ENCODE data around the gene SETD7. TPM values are rescaled to one million over a fixed set of nuclear protein-coding genes. Genes with fewer than 3 reads are reported as not detected.

SETD7 gene
- polyA plus RNA-seq, 1 donor from 2014 or later = 12.0 TPM

DNA sequence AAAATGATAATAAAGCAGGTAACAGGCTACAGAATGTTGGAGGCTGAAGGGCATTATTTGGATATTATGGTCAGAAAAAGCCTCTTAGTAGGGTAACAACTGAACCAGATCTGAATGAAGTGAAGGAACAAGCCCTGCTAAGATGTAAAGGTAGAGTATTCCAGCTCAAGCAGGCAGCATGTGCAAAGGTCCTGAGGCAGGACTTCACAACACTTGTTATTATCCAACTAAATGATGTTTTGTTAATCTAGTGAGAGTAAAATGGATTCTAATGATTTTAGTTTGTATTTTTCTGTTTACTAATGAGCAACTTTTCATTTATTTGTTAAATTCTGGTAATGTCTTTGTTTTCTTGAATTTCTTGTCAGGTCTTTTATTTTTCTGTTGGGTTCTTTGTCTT lies 66.4 kb downstream of the SETD7 start:
- no peaks in the 10 kb centered on the region for H4K20me1 ChIP-seq (ENCODE audit: insufficient read depth)
- TF ChIP-seq EP300 (conservative IDR thresholded peaks at IDR 0.05; ENCODE audit: poor library complexity, severe bottlenecking) = no peak
- TF ChIP-seq, protein P1, sequence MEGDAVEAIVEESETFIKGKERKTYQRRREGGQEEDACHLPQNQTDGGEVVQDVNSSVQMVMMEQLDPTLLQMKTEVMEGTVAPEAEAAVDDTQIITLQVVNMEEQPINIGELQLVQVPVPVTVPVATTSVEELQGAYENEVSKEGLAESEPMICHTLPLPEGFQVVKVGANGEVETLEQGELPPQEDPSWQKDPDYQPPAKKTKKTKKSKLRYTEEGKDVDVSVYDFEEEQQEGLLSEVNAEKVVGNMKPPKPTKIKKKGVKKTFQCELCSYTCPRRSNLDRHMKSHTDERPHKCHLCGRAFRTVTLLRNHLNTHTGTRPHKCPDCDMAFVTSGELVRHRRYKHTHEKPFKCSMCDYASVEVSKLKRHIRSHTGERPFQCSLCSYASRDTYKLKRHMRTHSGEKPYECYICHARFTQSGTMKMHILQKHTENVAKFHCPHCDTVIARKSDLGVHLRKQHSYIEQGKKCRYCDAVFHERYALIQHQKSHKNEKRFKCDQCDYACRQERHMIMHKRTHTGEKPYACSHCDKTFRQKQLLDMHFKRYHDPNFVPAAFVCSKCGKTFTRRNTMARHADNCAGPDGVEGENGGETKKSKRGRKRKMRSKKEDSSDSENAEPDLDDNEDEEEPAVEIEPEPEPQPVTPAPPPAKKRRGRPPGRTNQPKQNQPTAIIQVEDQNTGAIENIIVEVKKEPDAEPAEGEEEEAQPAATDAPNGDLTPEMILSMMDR (IDR thresholded peaks at IDR 0.05; ENCODE audit: poor library complexity, severe bottlenecking) = no peak
- TF ChIP-seq MXI1 (conservative IDR thresholded peaks at IDR 0.05; ENCODE audit: poor library complexity, severe bottlenecking) = no peak
- TF ChIP-seq, protein P2, sequence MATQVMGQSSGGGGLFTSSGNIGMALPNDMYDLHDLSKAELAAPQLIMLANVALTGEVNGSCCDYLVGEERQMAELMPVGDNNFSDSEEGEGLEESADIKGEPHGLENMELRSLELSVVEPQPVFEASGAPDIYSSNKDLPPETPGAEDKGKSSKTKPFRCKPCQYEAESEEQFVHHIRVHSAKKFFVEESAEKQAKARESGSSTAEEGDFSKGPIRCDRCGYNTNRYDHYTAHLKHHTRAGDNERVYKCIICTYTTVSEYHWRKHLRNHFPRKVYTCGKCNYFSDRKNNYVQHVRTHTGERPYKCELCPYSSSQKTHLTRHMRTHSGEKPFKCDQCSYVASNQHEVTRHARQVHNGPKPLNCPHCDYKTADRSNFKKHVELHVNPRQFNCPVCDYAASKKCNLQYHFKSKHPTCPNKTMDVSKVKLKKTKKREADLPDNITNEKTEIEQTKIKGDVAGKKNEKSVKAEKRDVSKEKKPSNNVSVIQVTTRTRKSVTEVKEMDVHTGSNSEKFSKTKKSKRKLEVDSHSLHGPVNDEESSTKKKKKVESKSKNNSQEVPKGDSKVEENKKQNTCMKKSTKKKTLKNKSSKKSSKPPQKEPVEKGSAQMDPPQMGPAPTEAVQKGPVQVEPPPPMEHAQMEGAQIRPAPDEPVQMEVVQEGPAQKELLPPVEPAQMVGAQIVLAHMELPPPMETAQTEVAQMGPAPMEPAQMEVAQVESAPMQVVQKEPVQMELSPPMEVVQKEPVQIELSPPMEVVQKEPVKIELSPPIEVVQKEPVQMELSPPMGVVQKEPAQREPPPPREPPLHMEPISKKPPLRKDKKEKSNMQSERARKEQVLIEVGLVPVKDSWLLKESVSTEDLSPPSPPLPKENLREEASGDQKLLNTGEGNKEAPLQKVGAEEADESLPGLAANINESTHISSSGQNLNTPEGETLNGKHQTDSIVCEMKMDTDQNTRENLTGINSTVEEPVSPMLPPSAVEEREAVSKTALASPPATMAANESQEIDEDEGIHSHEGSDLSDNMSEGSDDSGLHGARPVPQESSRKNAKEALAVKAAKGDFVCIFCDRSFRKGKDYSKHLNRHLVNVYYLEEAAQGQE (IDR thresholded peaks at IDR 0.05; ENCODE audit: borderline replicate concordance) = no peak
- TF ChIP-seq TAF1 (IDR thresholded peaks at IDR 0.05; ENCODE audit: low read depth) = no peak
- no peak for TF ChIP-seq EZH2 (IDR thresholded peaks at IDR 0.05; ENCODE audit: borderline replicate concordance, insufficient read depth, low read length, poor library complexity, severe bottlenecking)
- TF ChIP-seq SMC3 (conservative IDR thresholded peaks at IDR 0.05; ENCODE audit: poor library complexity) = no peak
- no peak for TF ChIP-seq RAD21 (conservative IDR thresholded peaks at IDR 0.05)
- no peak for TF ChIP-seq POLR2AphosphoS5 (IDR thresholded peaks at IDR 0.05)
- no peak overlapping the region for H3K4me3 ChIP-seq (ENCODE audit: low read length)
- no peaks in the 10 kb centered on the region for H3K27me3 ChIP-seq (ENCODE audit: insufficient read depth, low read depth, low read length)
- H3K79me2 ChIP-seq (replicated peaks; ENCODE audit: insufficient read depth, low read length) = no peaks in the 10 kb centered on the region
- no peak overlapping the region for H2AFZ ChIP-seq (ENCODE audit: low read depth, low read length)
- no peaks in the 10 kb centered on the region for H3K9me2 ChIP-seq (ENCODE audit: insufficient read depth, low read length)
- no peaks in the 10 kb centered on the region for H3F3A ChIP-seq (ENCODE audit: insufficient read depth, low read length, poor library complexity, severe bottlenecking)
- H3K9me3 ChIP-seq (ENCODE audit: low read length) = no peaks in the 10 kb centered on the region
- no peak overlapping the region for H3K27ac ChIP-seq (ENCODE audit: low read length)
- H3K36me3 ChIP-seq (ENCODE audit: insufficient read depth, low read length) = no peaks in the 10 kb centered on the region
- no peak overlapping the region for H3K9ac ChIP-seq (ENCODE audit: low read length)
- H3K4me2 ChIP-seq (ENCODE audit: low read length) = no peak overlapping the region

DNA sequence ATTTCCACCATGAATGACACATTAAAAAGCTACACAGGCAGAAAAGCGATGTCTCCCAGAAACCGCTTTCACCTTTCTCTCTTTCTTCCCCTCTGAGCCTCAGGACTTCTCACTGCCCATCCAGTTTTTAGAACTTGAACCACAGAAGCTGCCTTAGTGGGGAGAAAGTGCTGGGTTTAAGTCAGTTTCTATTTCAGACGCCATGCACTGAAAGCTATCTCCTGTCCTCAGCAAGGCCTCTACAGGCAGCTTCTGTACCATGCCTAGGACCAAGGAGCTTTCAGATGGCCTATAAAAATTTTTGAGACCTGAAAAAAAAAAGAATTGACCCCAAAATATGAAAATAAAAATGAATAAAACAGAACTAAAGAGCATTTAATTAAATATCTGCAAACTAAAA lies 67.6 kb downstream of the SETD7 start:
- Histone ChIP-seq H3K4me2 (ENCODE audit: low read length) (no peak overlapping the region), H3K9me2 (ENCODE audit: insufficient read depth, low read length) (no peaks in the 10 kb centered on the region), H3K79me2 (replicated peaks; ENCODE audit: insufficient read depth, low read length) (no peaks in the 10 kb centered on the region), H3K27me3 (ENCODE audit: insufficient read depth, low read depth, low read length) (no peaks in the 10 kb centered on the region), H3F3A (ENCODE audit: insufficient read depth, low read length, poor library complexity, severe bottlenecking) (no peaks in the 10 kb centered on the region), H3K9ac (ENCODE audit: low read length) (no peak overlapping the region), H3K36me3 (ENCODE audit: insufficient read depth, low read length) (no peaks in the 10 kb centered on the region), H4K20me1 (ENCODE audit: insufficient read depth) (no peaks in the 10 kb centered on the region), H3K4me3 (ENCODE audit: low read length) (no peak overlapping the region), H3K27ac (ENCODE audit: low read length) (no peak overlapping the region), H2AFZ (ENCODE audit: low read depth, low read length) (no peak overlapping the region), H3K9me3 (ENCODE audit: low read length) (no peaks in the 10 kb centered on the region)
- TF ChIP-seq, protein P1 (IDR thresholded peaks at IDR 0.05; ENCODE audit: poor library complexity, severe bottlenecking) = no peak
- TF ChIP-seq SMC3 (conservative IDR thresholded peaks at IDR 0.05; ENCODE audit: poor library complexity) (no peak), EZH2 (IDR thresholded peaks at IDR 0.05; ENCODE audit: borderline replicate concordance, insufficient read depth, low read length, poor library complexity, severe bottlenecking) (no peak), EP300 (conservative IDR thresholded peaks at IDR 0.05; ENCODE audit: poor library complexity, severe bottlenecking) (no peak), MXI1 (conservative IDR thresholded peaks at IDR 0.05; ENCODE audit: poor library complexity, severe bottlenecking) (no peak), RAD21 (conservative IDR thresholded peaks at IDR 0.05) (no peak), POLR2AphosphoS5 (IDR thresholded peaks at IDR 0.05) (no peak), TAF1 (IDR thresholded peaks at IDR 0.05; ENCODE audit: low read depth) (no peak)
- TF ChIP-seq, protein P2 (IDR thresholded peaks at IDR 0.05; ENCODE audit: borderline replicate concordance) = no peak
